SK-N-SH (cell line): ENCODE data around the gene PCLAF. TPM values are rescaled to one million over a fixed set of nuclear protein-coding genes. Genes with fewer than 3 reads are reported as not detected.

Source experiments
- CTCF ChIA-PET: fragments of 300-600, 350-600 bp; formaldehyde crosslinking; extraction: SDS; loops from one replicate; lab custom pipeline; 2021; lab: Yijun Ruan, JAX
- POLR2A ChIA-PET: fragments of 350-600 bp; sonication (Branson Sonifier 250); formaldehyde crosslinking; extraction: SDS; loops from one replicate; lab custom pipeline; 2020; ENCODE audit warnings: antibody characterized with exemption, inconsistent platforms; lab: Yijun Ruan, JAX
- DNase-seq: peaks from one replicate; pipeline ENCODE4 v3.0.0; 2012
- H2AFZ ChIP-seq: fragments of 200-600 bp; sonication (generic); 2 replicates; pipeline ENCODE4 v1.8.1; 2016; ENCODE audit warnings: antibody characterized with exemption, mild to moderate bottlenecking, low read depth
- H3F3A ChIP-seq: fragments of 200-600 bp; sonication (generic); replicated peaks from 2 replicates; pipeline ENCODE3; 2016; ENCODE audit warnings: antibody characterized with exemption, mild to moderate bottlenecking; ENCODE audit not compliant: insufficient read depth
- H3K27ac ChIP-seq, 2 experiments: fragments of 200-500 bp in 1 of 2; fragments of 200-600 bp in 1 of 2; sonication (Bioruptor generic) in 1 of 2; sonication (generic), shearing (Covaris generic) in 1 of 2; 2 replicates each; pipeline versions ENCODE4 v1.5.1 to v1.6.1; 2014 to 2016; ENCODE audit warnings: low read depth in 2 of 2, inconsistent platforms in 1 of 2, low read length in 1 of 2, mild to moderate bottlenecking in 1 of 2, mixed read lengths in 1 of 2
- H3K27me3 ChIP-seq: fragments of 200-600 bp; sonication (generic), shearing (Covaris generic); 2 replicates; pipeline ENCODE4 v1.6.1; 2016; ENCODE audit warnings: mixed run types; ENCODE audit not compliant: insufficient read depth
- H3K36me3 ChIP-seq, 2 experiments: fragments of 200-500 bp in 1 of 2; fragments of 200-600 bp in 1 of 2; sonication (Bioruptor generic) in 1 of 2; sonication (generic) in 1 of 2; replicated peaks in 1 of 2; 2 replicates each; pipeline versions ENCODE3 to v1.5.1; 2014 to 2016; ENCODE audit warnings: low read length in 1 of 2, mild to moderate bottlenecking in 1 of 2; ENCODE audit not compliant: insufficient read depth in 2 of 2, control insufficient read depth in 1 of 2
- H3K4me1 ChIP-seq, 2 experiments: fragments of 200-500 bp in 1 of 2; fragments of 200-600 bp in 1 of 2; sonication (Bioruptor generic) in 1 of 2; sonication (generic), shearing (Covaris generic) in 1 of 2; 2 replicates each; pipeline versions ENCODE4 v1.5.1 to v1.6.1; 2014 to 2016; ENCODE audit warnings: low read depth in 1 of 2, low read length in 1 of 2, mixed run types in 1 of 2; ENCODE audit not compliant: insufficient read depth in 2 of 2, control insufficient read depth in 1 of 2
- H3K4me2 ChIP-seq: fragments of 200-600 bp; sonication (generic), shearing (Covaris generic); 2 replicates; pipeline ENCODE4 v1.6.1; 2017; ENCODE audit warnings: mixed run types
- H3K4me3 ChIP-seq, 2 experiments: fragments of 200-500 bp in 1 of 2; fragments of 200-600 bp in 1 of 2; sonication (Bioruptor generic) in 1 of 2; sonication (generic), shearing (Covaris generic) in 1 of 2; 2 replicates each; pipeline versions ENCODE4 v1.5.1 to v1.8.1; 2014 to 2016; ENCODE audit warnings: low read depth in 2 of 2, inconsistent platforms in 1 of 2, low read length in 1 of 2, mild to moderate bottlenecking in 1 of 2, mixed read lengths in 1 of 2, moderate library complexity in 1 of 2
- H3K79me2 ChIP-seq: fragments of 200-600 bp; sonication (generic); 2 replicates; pipeline ENCODE4 v1.8.1; 2017; ENCODE audit warnings: mild to moderate bottlenecking; ENCODE audit not compliant: insufficient read depth
- H3K9ac ChIP-seq: fragments of 200-600 bp; sonication (generic); 2 replicates; pipeline ENCODE4 v1.6.1; 2017; ENCODE audit warnings: mixed run types
- H3K9me2 ChIP-seq: fragments of 200-600 bp; sonication (generic); 2 replicates; pipeline ENCODE4 v1.6.1; 2017; ENCODE audit warnings: mixed run types
- H3K9me3 ChIP-seq: fragments of 200-600 bp; sonication (generic); 2 replicates; pipeline ENCODE4 v1.6.1; 2017; ENCODE audit warnings: mixed run types, mild to moderate bottlenecking, moderate library complexity
- H4K20me1 ChIP-seq: fragments of 200-600 bp; sonication (generic); 2 replicates; pipeline ENCODE4 v1.6.1; 2017; ENCODE audit warnings: mild to moderate bottlenecking, mixed run types; ENCODE audit not compliant: insufficient read depth
- EZH2phosphoT487 ChIP-seq: fragments of 200-600 bp; sonication (generic); IDR thresholded peaks from 2 replicates; pipeline ENCODE4 v1.6.1; 2017; ENCODE audit warnings: low read depth, mixed run types, mild to moderate bottlenecking, antibody characterized with exemption, moderate library complexity, borderline replicate concordance
- GABPA ChIP-seq: IDR thresholded peaks from 2 replicates; pipeline ENCODE4 v1.4.0; 2012; ENCODE audit warnings: low read depth, mild to moderate bottlenecking
- JUND ChIP-seq: IDR thresholded peaks from 2 replicates; pipeline ENCODE4 v1.4.0; 2012
- NFIC ChIP-seq: IDR thresholded peaks from 2 replicates; pipeline ENCODE4 v1.4.0; 2012; ENCODE audit warnings: borderline replicate concordance
- POLR2AphosphoS5 ChIP-seq: IDR thresholded peaks from 2 replicates; pipeline ENCODE4 v1.6.1; 2012; ENCODE audit warnings: low read depth, low read length
- RFX5 ChIP-seq: IDR thresholded peaks from 2 replicates; pipeline ENCODE4 v1.6.1; 2012; ENCODE audit warnings: mild to moderate bottlenecking, improper control_type of control experiment, low read length
- RXRA ChIP-seq: IDR thresholded peaks from 2 replicates; pipeline ENCODE4 v1.4.0; 2012; ENCODE audit warnings: low read depth, mild to moderate bottlenecking, borderline replicate concordance
- SMC3 ChIP-seq: IDR thresholded peaks from 2 replicates; pipeline ENCODE4 v1.6.1; 2012; ENCODE audit warnings: low read depth, low read length, improper control_type of control experiment
- TCF12 ChIP-seq: IDR thresholded peaks from 2 replicates; pipeline ENCODE4 v1.4.0; 2012
- YY1 ChIP-seq: IDR thresholded peaks from 2 replicates; pipeline ENCODE4 v1.4.0; 2012; ENCODE audit warnings: low read depth, mild to moderate bottlenecking
- WGBS: methylation state at CpG from one replicate; pipeline ENCODE4 v1.1.6; 2017; ENCODE audit warnings: low lambda C conversion rate; 5-methylcytosine and 5-hydroxymethylcytosine counted together
- polyA plus RNA-seq, 3 experiments: library from polyadenylated mRNA; depleted of rRNA; stranded (reverse); fragments of >200 nt; gene quantifications; 2 replicates each; pipeline ENCODE4 v1.2.3, GENCODE V29; 2012
- TF ChIP-seq, protein P1 (sequence below): IDR thresholded peaks from 2 replicates; pipeline ENCODE4 v1.4.0; 2012; ENCODE audit warnings: low read depth, borderline replicate concordance
- TF ChIP-seq, protein P2 (sequence below): fragments of 150-350 bp; IDR thresholded peaks from 2 replicates; pipeline ENCODE4 v1.6.1; 2017; ENCODE audit warnings: antibody characterized with exemption, low read length, low read depth, borderline replicate concordance
- TF ChIP-seq, protein P3 (sequence below): fragments of 150-350 bp; IDR thresholded peaks from 2 replicates; pipeline ENCODE4 v1.6.1; 2016; ENCODE audit warnings: mild to moderate bottlenecking, low read depth, low read length
- TF ChIP-seq, protein P4 (sequence below): IDR thresholded peaks from 2 replicates; pipeline ENCODE4 v1.4.0; 2012; ENCODE audit warnings: low read depth

PCLAF gene
- polyA plus RNA-seq, 1 of the 3 experiments (the other 2 are of a cell fraction), result 35.0 TPM

- TF ChIP-seq RFX5, result no peak
- no peak for TF ChIP-seq SMC3
- no peak; the same call in 1 of the 2 replicates for TF ChIP-seq JUND
- TF ChIP-seq RXRA, result no peak
- TF ChIP-seq NFIC, result 0 out of 2 replicates have a peak, but pooled peaks have one; percentile 24
These were observed 30.0 kb downstream of the PCLAF start (continued) for GRCh38 chr15:64351265-64351664.

DNA sequence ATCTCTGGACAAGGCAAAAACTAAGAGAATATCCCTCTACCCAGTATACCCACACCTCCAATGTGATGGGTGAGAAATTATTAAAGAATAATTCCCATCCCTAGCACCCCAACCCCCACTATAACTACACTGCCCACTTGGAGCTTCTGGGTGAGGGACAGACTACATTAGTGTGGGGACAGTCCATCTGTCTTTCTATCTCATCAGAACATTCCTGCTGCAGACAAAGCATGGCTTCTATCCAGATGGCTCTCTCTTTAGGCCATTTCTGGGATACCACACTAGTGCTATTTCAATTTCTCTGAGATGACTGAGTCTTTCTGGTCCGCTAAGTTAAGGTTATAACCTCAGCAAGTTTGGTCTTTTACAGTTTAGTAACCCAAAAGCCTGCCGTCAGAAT, 31.9 kb downstream of the PCLAF start:
- peaks cover 37% of the 10 kb centered on the region for H3F3A ChIP-seq
- TF ChIP-seq GABPA (no peak), EZH2phosphoT487 (no peak), NFIC (no peak), YY1 (no peak), TCF12 (no peak), RXRA (no peak), RFX5 (no peak), POLR2AphosphoS5 (no peak), SMC3 (no peak)
- TF ChIP-seq, protein P1, sequence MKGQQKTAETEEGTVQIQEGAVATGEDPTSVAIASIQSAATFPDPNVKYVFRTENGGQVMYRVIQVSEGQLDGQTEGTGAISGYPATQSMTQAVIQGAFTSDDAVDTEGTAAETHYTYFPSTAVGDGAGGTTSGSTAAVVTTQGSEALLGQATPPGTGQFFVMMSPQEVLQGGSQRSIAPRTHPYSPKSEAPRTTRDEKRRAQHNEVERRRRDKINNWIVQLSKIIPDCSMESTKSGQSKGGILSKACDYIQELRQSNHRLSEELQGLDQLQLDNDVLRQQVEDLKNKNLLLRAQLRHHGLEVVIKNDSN, result no peak
- TF ChIP-seq, protein P2, sequence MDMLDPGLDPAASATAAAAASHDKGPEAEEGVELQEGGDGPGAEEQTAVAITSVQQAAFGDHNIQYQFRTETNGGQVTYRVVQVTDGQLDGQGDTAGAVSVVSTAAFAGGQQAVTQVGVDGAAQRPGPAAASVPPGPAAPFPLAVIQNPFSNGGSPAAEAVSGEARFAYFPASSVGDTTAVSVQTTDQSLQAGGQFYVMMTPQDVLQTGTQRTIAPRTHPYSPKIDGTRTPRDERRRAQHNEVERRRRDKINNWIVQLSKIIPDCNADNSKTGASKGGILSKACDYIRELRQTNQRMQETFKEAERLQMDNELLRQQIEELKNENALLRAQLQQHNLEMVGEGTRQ, result no peak
- TF ChIP-seq, protein P3, sequence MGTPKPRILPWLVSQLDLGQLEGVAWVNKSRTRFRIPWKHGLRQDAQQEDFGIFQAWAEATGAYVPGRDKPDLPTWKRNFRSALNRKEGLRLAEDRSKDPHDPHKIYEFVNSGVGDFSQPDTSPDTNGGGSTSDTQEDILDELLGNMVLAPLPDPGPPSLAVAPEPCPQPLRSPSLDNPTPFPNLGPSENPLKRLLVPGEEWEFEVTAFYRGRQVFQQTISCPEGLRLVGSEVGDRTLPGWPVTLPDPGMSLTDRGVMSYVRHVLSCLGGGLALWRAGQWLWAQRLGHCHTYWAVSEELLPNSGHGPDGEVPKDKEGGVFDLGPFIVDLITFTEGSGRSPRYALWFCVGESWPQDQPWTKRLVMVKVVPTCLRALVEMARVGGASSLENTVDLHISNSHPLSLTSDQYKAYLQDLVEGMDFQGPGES, result no peak
- TF ChIP-seq, protein P4, sequence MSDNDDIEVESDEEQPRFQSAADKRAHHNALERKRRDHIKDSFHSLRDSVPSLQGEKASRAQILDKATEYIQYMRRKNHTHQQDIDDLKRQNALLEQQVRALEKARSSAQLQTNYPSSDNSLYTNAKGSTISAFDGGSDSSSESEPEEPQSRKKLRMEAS, result no peak
- ChIA-PET CTCF (interaction anchor here (0.6 to 0.7 kb wide), 2 partner anchors 11 to 43 kb away, joined by 3 read pairs; no protein-coding TSS in a partner anchor), POLR2A (no interaction called here)
- no peak overlapping the region for H3K4me3 ChIP-seq
- WGBS, result 96% methylated on average over 2 of the region's 2 CpGs
- H3K4me2 ChIP-seq, result no peak overlapping the region
- H3K36me3 ChIP-seq, result peaks cover 4 to 27% of the 10 kb centered on the region in 2 experiments
- peaks cover 49% of the 10 kb centered on the region for H4K20me1 ChIP-seq
- peaks cover 4 to 39% of the 10 kb centered on the region in 2 experiments; a peak in 3 of 4 replicates for H3K4me1 ChIP-seq
- H2AFZ ChIP-seq, result no peak overlapping the region
- no peaks in the 10 kb centered on the region for H3K27me3 ChIP-seq
- H3K9me3 ChIP-seq, result no peaks in the 10 kb centered on the region
- no peak overlapping the region for H3K9ac ChIP-seq
- DNase-seq, result no peak
- peaks cover 100% of the 10 kb centered on the region for H3K79me2 ChIP-seq
- no peaks in the 10 kb centered on the region for H3K9me2 ChIP-seq
- H3K27ac ChIP-seq, result no peak overlapping the region
